PC-9 (cell line): ENCODE data around the gene TICAM2. TPM values are rescaled to one million over a fixed set of nuclear protein-coding genes. Genes with fewer than 3 reads are reported as not detected.

ENCODE experiments used
- BruUV-seq: library from RNA; stranded (reverse); fragments of 400-500 nt; replicated peaks from 2 replicates; lab custom pipeline; 2021; lab: Mats Ljungman, UMichigan
- CTCF ChIA-PET: fragments of 300-600 bp; sonication (Branson Sonifier 250); formaldehyde crosslinking; loops from one replicate; lab custom pipeline; 2022; ENCODE audit warnings: antibody characterized with exemption; lab: Charles Lee
- POLR2A ChIA-PET: fragments of 300-600 bp; sonication (Branson Sonifier 250); formaldehyde crosslinking; loops from one replicate; lab custom pipeline; 2022; ENCODE audit warnings: antibody characterized with exemption; ENCODE audit not compliant: unreplicated experiment; lab: Charles Lee
- DNase-seq, 2 experiments: peaks; one replicate each; pipeline versions ENCODE4 v3.0.0 to v3.0.0-alpha.2; 2015 to 2022; ENCODE audit warnings: mixed read lengths in 1 of 2
- H2AFZ ChIP-seq: fragments of 200-600 bp; sonication (generic); 2 replicates; pipeline ENCODE4 v1.8.1; 2017; ENCODE audit warnings: antibody characterized with exemption
- H3F3A ChIP-seq: fragments of 200-600 bp; sonication (generic); 2 replicates; pipeline ENCODE4 v1.8.1; 2017; ENCODE audit warnings: antibody characterized with exemption, mild to moderate bottlenecking, low read depth; ENCODE audit not compliant: insufficient read depth
- H3K27ac ChIP-seq: fragments of 200-600 bp; sonication (generic); 2 replicates; pipeline ENCODE4 v1.6.1; 2016; ENCODE audit warnings: mixed run types
- H3K27me3 ChIP-seq: fragments of 200-600 bp; sonication (generic); 2 replicates; pipeline ENCODE4 v1.6.1; 2016; ENCODE audit warnings: low read depth, mixed run types; ENCODE audit not compliant: insufficient read depth
- H3K36me3 ChIP-seq: fragments of 200-600 bp; sonication (generic); 2 replicates; pipeline ENCODE4 v1.6.1; 2016; ENCODE audit warnings: low read depth, mixed run types
- H3K4me1 ChIP-seq: fragments of 200-600 bp; sonication (generic); replicated peaks from 2 replicates; pipeline ENCODE4 v1.6.1; 2016; ENCODE audit warnings: mixed run types; ENCODE audit not compliant: insufficient read depth
- H3K4me2 ChIP-seq: fragments of 200-600 bp; sonication (generic); 2 replicates; pipeline ENCODE4 v1.6.1; 2017; ENCODE audit warnings: mixed run types
- H3K4me3 ChIP-seq: fragments of 200-600 bp; sonication (generic); 2 replicates; pipeline ENCODE4 v1.6.1; 2016; ENCODE audit warnings: mixed run types
- H3K79me2 ChIP-seq: fragments of 200-600 bp; sonication (generic); 2 replicates; pipeline ENCODE4 v1.6.1; 2017; ENCODE audit warnings: low read depth, mixed run types
- H3K9me2 ChIP-seq: fragments of 200-600 bp; sonication (generic); 2 replicates; pipeline ENCODE4 v1.8.1; 2017; ENCODE audit warnings: mild to moderate bottlenecking; ENCODE audit not compliant: insufficient read depth
- H3K9me3 ChIP-seq: fragments of 200-600 bp; sonication (generic); 2 replicates; pipeline ENCODE4 v1.8.1; 2016; ENCODE audit warnings: low read depth; ENCODE audit not compliant: insufficient read depth
- H4K20me1 ChIP-seq: fragments of 200-600 bp; sonication (generic); 2 replicates; pipeline ENCODE4 v1.8.1; 2017; ENCODE audit not compliant: insufficient read depth
- CTCF ChIP-seq: fragments of 200-600 bp; sonication (generic); conservative IDR thresholded peaks from 2 replicates; pipeline ENCODE4 v1.6.1; 2017; ENCODE audit warnings: mixed run types, antibody characterized with exemption, mild to moderate bottlenecking, moderate library complexity
- EZH2 ChIP-seq: fragments of 200-600 bp; sonication (generic); IDR thresholded peaks from 2 replicates; pipeline ENCODE4 v1.8.0; 2017; ENCODE audit warnings: antibody characterized with exemption, low read depth
- intact Hi-C: fragments of 100-400 bp; cut with micrococcal nuclease; formaldehyde crosslinking; loops from one replicate; pipeline ENCODE4 v1.10.0; 2022; ENCODE audit not compliant: unreplicated experiment
- total RNA-seq: library from RNA; stranded (reverse); gene quantifications from 2 replicates; pipeline ENCODE4 v1.2.3, GENCODE V29; 2021

The TICAM2 gene
- total RNA-seq, 1 experiment from 2014 or later, result 1.8 TPM

DNA sequence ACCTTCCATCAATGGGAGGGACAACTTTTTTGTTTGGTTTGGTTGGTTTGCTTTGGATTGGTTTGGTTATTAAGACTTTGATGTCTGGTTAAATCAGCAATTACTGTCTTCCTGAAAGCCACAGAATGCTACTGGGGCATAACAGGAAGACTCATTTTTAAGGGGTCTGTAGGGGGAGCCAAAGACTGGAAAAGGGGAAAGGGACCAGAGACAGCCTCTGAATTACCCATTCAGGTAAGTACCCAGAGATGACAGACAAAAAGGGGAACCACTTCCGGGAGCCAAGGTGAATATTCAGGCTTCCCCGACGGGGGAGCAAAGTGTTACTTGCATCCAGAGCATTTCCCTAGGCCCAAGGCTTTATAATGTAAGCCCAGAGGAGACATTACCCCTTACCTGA, 53.1 kb downstream of the TICAM2 start:
- H4K20me1 ChIP-seq, result no peaks in the 10 kb centered on the region
- no peak overlapping the region for H2AFZ ChIP-seq
- H3K27ac ChIP-seq, result no peak overlapping the region
- no peaks in the 10 kb centered on the region for H3K36me3 ChIP-seq
- peaks cover 3% of the 10 kb centered on the region for H3K79me2 ChIP-seq
- BruUV-seq, result no TSS peak
- DNase-seq, result no peak
- H3K9me2 ChIP-seq, result no peaks in the 10 kb centered on the region
- no peaks in the 10 kb centered on the region for H3K27me3 ChIP-seq
- ChIA-PET POLR2A (no interaction called here), CTCF (no interaction called here)
- TF ChIP-seq CTCF (no peak), EZH2 (no peak)
- H3K9me3 ChIP-seq, result peaks cover 19% of the 10 kb centered on the region
- H3K4me2 ChIP-seq, result no peak overlapping the region
- no peak overlapping the region for H3K4me3 ChIP-seq
- H3K4me1 ChIP-seq, result peaks cover 14% of the 10 kb centered on the region; the same call in 1 of the 2 replicates
- no peaks in the 10 kb centered on the region; the same call in none of the 2 replicates for H3F3A ChIP-seq
- intact Hi-C loops, result no loop called here

- H3K4me2 ChIP-seq, result no peak overlapping the region
- H2AFZ ChIP-seq, result no peak overlapping the region
- no peaks in the 10 kb centered on the region for H3K36me3 ChIP-seq
- POLR2A ChIA-PET, result interaction anchor here (0.6 kb wide), 1 partner anchor 17 kb away, joined by 5 read pairs; no protein-coding TSS in a partner anchor
- H4K20me1 ChIP-seq, result no peaks in the 10 kb centered on the region; the same call in 1 of the 2 replicates
- peaks cover 7% of the 10 kb centered on the region for H3K79me2 ChIP-seq
- H3F3A ChIP-seq, result no peaks in the 10 kb centered on the region; the same call in none of the 2 replicates
- intact Hi-C loops, result no loop called here
- CTCF ChIA-PET, result no interaction called here
- H3K4me3 ChIP-seq, result no peak overlapping the region
- peaks cover 19% of the 10 kb centered on the region for H3K9me3 ChIP-seq
- H3K27me3 ChIP-seq, result no peaks in the 10 kb centered on the region
- no peak for TF ChIP-seq EZH2
- no peak for TF ChIP-seq CTCF
- DNase-seq, result no peak
- peaks cover 14% of the 10 kb centered on the region; the same call in 1 of the 2 replicates for H3K4me1 ChIP-seq
- no TSS peak for BruUV-seq
- H3K9me2 ChIP-seq, result no peaks in the 10 kb centered on the region
- no peak overlapping the region for H3K27ac ChIP-seq
Measured at GRCh38 chr5:115548683-115549082, 53.6 kb downstream of the TICAM2 start.

DNA sequence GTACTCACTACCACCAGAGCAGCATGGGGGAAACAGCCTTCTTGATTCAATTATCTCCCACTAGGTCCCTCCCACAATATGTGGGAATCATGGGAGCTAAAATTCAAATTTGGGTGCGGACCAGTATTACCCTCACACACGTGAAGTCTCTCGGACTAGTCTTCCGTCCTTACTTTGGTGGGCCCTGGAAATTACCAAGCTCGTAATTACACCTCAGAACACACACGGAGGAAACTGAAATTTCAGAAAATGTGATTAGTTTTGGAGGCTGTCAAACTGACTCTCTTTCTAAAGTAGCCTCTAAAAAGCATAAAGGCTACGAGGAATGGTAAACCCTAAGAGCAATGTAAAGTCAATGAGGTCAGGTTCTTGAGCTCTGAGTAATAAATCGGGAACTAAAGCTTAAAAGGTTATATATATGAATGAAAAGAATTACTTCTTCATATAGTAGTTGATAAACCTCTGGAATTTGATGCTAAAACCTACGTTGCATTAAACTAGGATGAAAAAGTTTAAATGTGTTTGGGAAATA, 56.9 kb downstream of the TICAM2 start:
- Histone ChIP-seq H3K4me1 (peaks cover 11% of the 10 kb centered on the region), H3K4me3 (peak overlapping the region; percentile 58), H3K79me2 (peaks cover 40% of the 10 kb centered on the region), H3K36me3 (peaks cover 30% of the 10 kb centered on the region), H3K27me3 (no peaks in the 10 kb centered on the region), H3K4me2 (peak overlapping the region; percentile 76), H4K20me1 (peaks cover 26% of the 10 kb centered on the region), H3K27ac (peak overlapping the region; percentile 69), H3K9me2 (no peaks in the 10 kb centered on the region), H2AFZ (peak overlapping the region; percentile 93), H3K9me3 (peaks cover 19% of the 10 kb centered on the region), H3F3A (no peaks in the 10 kb centered on the region; the same call in 1 of the 2 replicates)
- intact Hi-C loops, result loop anchor here (2.0 kb wide), 1 partner anchor 127 kb away; no protein-coding TSS in a partner anchor
- TF ChIP-seq EZH2 (no peak), CTCF (no peak)
- ChIA-PET POLR2A (interaction anchor here (0.6 to 0.7 kb wide), 2 partner anchors 15 to 296 kb away, joined by 7 to 9 read pairs; partner anchors contain the start of genes AP3S1 and ATG12), CTCF (interaction anchor here (0.7 kb wide), 1 partner anchor 29 kb away, joined by 5 read pairs; no protein-coding TSS in a partner anchor)
- no peak for DNase-seq
- TSS peak; percentile 95 for BruUV-seq
